Suprapubic skin (tissue), 4 donors: ENCODE results near the gene DNAJC8.

Experiments used
- POLR2A ChIP-seq, 2 donors: fragments of 450-650 bp; IDR thresholded peaks; one replicate each; pipeline ENCODE4 v1.6.1; 2017; ENCODE audit warnings: antibody characterized with exemption in 2 of 2, mild to moderate bottlenecking in 2 of 2, moderate library complexity in 2 of 2
- POLR2AphosphoS5 ChIP-seq, 3 donors: sonication (generic); formaldehyde crosslinking; IDR thresholded peaks; one replicate each; pipeline ENCODE4 v1.6.1; 2017; ENCODE audit warnings: antibody characterized with exemption in 3 of 3
- TF ChIP-seq, protein P1 (sequence below), 2 donors: fragments of 200-600 bp in 1 of 2; fragments of 450-650 bp in 1 of 2; sonication (generic) in 1 of 2; IDR thresholded peaks; one replicate each; pipeline ENCODE4 v1.5.1; 2016 to 2019; ENCODE audit warnings: antibody characterized with exemption in 2 of 2, mild to moderate bottlenecking in 1 of 2, moderate library complexity in 1 of 2

DNA sequence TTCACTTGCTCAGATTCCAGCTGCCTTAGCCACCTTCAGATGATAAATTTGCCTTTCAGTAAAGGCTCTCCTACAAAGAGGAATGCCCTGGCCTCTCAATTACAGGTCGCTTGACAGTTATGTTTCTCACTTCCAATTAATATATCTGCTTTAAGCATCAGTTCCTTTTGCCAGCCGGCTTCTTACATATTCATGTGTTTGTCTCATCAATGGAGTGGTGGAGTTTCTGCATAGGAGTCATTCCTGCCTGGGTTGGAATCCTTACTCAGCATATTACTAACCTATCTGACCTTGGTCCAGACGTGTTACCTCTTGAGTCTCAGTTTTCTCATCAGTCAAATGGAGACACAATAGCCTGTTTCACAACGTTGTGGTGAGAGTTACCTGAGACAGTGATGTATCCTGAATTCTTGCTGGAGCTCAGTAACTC is 17.1 kb upstream of the DNAJC8 start:
- TF ChIP-seq, protein P1, sequence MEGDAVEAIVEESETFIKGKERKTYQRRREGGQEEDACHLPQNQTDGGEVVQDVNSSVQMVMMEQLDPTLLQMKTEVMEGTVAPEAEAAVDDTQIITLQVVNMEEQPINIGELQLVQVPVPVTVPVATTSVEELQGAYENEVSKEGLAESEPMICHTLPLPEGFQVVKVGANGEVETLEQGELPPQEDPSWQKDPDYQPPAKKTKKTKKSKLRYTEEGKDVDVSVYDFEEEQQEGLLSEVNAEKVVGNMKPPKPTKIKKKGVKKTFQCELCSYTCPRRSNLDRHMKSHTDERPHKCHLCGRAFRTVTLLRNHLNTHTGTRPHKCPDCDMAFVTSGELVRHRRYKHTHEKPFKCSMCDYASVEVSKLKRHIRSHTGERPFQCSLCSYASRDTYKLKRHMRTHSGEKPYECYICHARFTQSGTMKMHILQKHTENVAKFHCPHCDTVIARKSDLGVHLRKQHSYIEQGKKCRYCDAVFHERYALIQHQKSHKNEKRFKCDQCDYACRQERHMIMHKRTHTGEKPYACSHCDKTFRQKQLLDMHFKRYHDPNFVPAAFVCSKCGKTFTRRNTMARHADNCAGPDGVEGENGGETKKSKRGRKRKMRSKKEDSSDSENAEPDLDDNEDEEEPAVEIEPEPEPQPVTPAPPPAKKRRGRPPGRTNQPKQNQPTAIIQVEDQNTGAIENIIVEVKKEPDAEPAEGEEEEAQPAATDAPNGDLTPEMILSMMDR (IDR thresholded peaks at IDR 0.05) = no peak
- TF ChIP-seq POLR2A (IDR thresholded peaks at IDR 0.05) (no peak), POLR2AphosphoS5 (IDR thresholded peaks at IDR 0.05) (no peak)
